PC-3 (cell line): ENCODE results near the gene SLC48A1.

ENCODE experiments used
- CTCF ChIP-seq: fragments of 300-600 bp; sonication (generic); conservative IDR thresholded peaks from 2 replicates; pipeline ENCODE4 v1.5.1; 2017; ENCODE audit warnings: antibody characterized with exemption, low read depth, mild to moderate bottlenecking, low read length
- EZH2 ChIP-seq: fragments of 300-600 bp; sonication (generic); IDR thresholded peaks from one replicate; pipeline ENCODE4 v1.6.1; 2017; ENCODE audit warnings: antibody characterized with exemption, mild to moderate bottlenecking, low read length; ENCODE audit not compliant: unreplicated experiment
- EZH2phosphoT487 ChIP-seq: fragments of 300-600 bp; sonication (generic); IDR thresholded peaks from 2 replicates; pipeline ENCODE4 v1.6.1; 2018; ENCODE audit warnings: mild to moderate bottlenecking, antibody characterized with exemption, low read length, borderline replicate concordance

- TF ChIP-seq CTCF (no peak), EZH2phosphoT487 (no peak), EZH2 (no peak)
Observed at GRCh38 chr12:47824635-47825034, 51.6 kb downstream of the SLC48A1 start.
